Natural killer cell (primary cell): Measurements from ENCODE around the gene IL1RAPL1. TPM values are rescaled to one million over a fixed set of nuclear protein-coding genes. Genes with fewer than 3 reads are reported as not detected.

ENCODE experiments used
- ATAC-seq, 3 donors: fragments of 150-1000 bp in 2 of 3; fragments of 200-7000 bp in 1 of 3; cut with Tn5 transposase; 1 replicate in 1 of 3; 2 replicates in 2 of 3; pipeline ENCODE4 v1.10.0; 2021; ENCODE audit warnings: mild to moderate bottlenecking in 2 of 3, moderate library complexity in 2 of 3
- DNase-seq, 2 donors: peaks; one replicate each; pipeline versions ENCODE4 v3.0.0 to v3.0.0-alpha.2; 2013 to 2021; ENCODE audit warnings: mixed read lengths in 1 of 2
- H3K27ac ChIP-seq: one replicate; pipeline ENCODE4 v1.5.1; 2013; ENCODE audit warnings: mild to moderate bottlenecking, low read length
- H3K27me3 ChIP-seq: one replicate; pipeline ENCODE4 v1.6.1; 2013; ENCODE audit warnings: low read length; ENCODE audit not compliant: control insufficient read depth, insufficient read depth
- H3K36me3 ChIP-seq: one replicate; pipeline ENCODE4 v1.6.1; 2013; ENCODE audit warnings: low read length; ENCODE audit not compliant: control insufficient read depth, insufficient read depth
- H3K4me1 ChIP-seq: one replicate; pipeline ENCODE4 v1.6.1; 2013; ENCODE audit warnings: low read length; ENCODE audit not compliant: control insufficient read depth, insufficient read depth
- H3K4me3 ChIP-seq: one replicate; pipeline ENCODE4 v1.5.1; 2013; ENCODE audit warnings: low read length
- H3K9me3 ChIP-seq: one replicate; pipeline ENCODE4 v1.6.1; 2013; ENCODE audit warnings: low read length; ENCODE audit not compliant: control insufficient read depth, insufficient read depth
- H3K27ac Mint-ChIP-seq, 2 donors: one replicate each; pipeline ENCODE4 v1.8.0; 2022; ENCODE audit warnings: mild to moderate bottlenecking in 2 of 2, mixed read lengths in 2 of 2, moderate library complexity in 1 of 2
- H3K27me3 Mint-ChIP-seq, 2 donors: one replicate each; pipeline ENCODE4 v1.8.0; 2022; ENCODE audit warnings: low read depth in 2 of 2, mixed read lengths in 2 of 2
- H3K36me3 Mint-ChIP-seq: one replicate; pipeline ENCODE4 v1.8.0; 2022; ENCODE audit warnings: mixed read lengths
- H3K4me1 Mint-ChIP-seq, 2 donors: one replicate each; pipeline ENCODE4 v1.8.0; 2022; ENCODE audit warnings: mixed read lengths in 2 of 2
- H3K4me3 Mint-ChIP-seq: one replicate; pipeline ENCODE4 v1.8.0; 2022; ENCODE audit warnings: mild to moderate bottlenecking, moderate library complexity, mixed read lengths
- H3K9me3 Mint-ChIP-seq, 2 donors: one replicate each; pipeline ENCODE4 v1.8.0; 2022; ENCODE audit warnings: mixed read lengths in 2 of 2
- CTCF ChIP-seq: fragments of 200-600 bp; IDR thresholded peaks from one replicate; pipeline ENCODE4 v1.8.0; 2022; ENCODE audit warnings: antibody characterized with exemption
- WGBS: methylation state at CpG from one replicate; pipeline ENCODE4 v1.1.7; 2013; ENCODE audit warnings: missing lambda C conversion rate; ENCODE audit not compliant: insufficient coverage; 5-methylcytosine and 5-hydroxymethylcytosine counted together
- intact Hi-C: fragments of 100-400 bp; cut with micrococcal nuclease; formaldehyde crosslinking; loops from one replicate; pipeline ENCODE4 v1.14.2; 2022
- total RNA-seq, 4 donors: library from RNA; stranded (reverse); fragments of 120-200 nt in 1 of 4; gene quantifications; one replicate each; pipeline versions ENCODE4 v1.2.3 to v1.2.4, GENCODE V29; 2013 to 2022

Gene IL1RAPL1
- total RNA-seq, 3 donors from 2014 or later (not counting 1 experiment from before 2014, with no cell fraction given) = not detected

GRCh38 chrX:28638775-28639174 is 51.5 kb downstream of the IL1RAPL1 start:
- no CpG with 5 or more reads among the region's 3 CpGs for WGBS

GRCh38 chrX:28639451-28639850 is 52.2 kb downstream of the IL1RAPL1 start:
- H3K4me3 Mint-ChIP-seq = no peak overlapping the region
- 56% methylated on average over 2 of the region's 2 CpGs for WGBS
- ATAC-seq = no peak
- H3K4me1 ChIP-seq = no peaks in the 10 kb centered on the region
- no peak for TF ChIP-seq CTCF
- H3K36me3 ChIP-seq = no peaks in the 10 kb centered on the region
- no peak overlapping the region for H3K27ac Mint-ChIP-seq
- intact Hi-C loops = no loop called here
- DNase-seq = no peak
- no peaks in the 10 kb centered on the region for H3K27me3 Mint-ChIP-seq
- H3K27ac ChIP-seq = no peak overlapping the region
- no peaks in the 10 kb centered on the region for H3K27me3 ChIP-seq
- H3K9me3 Mint-ChIP-seq = peaks cover 2 to 5% of the 10 kb centered on the region in 2 donors
- H3K4me1 Mint-ChIP-seq = no peaks in the 10 kb centered on the region
- H3K36me3 Mint-ChIP-seq = no peaks in the 10 kb centered on the region
- no peaks in the 10 kb centered on the region for H3K9me3 ChIP-seq
- H3K4me3 ChIP-seq = no peak overlapping the region

More at GRCh38 chrX:28638775-28639174, 51.5 kb downstream of the IL1RAPL1 start:
- Mint-ChIP-seq H3K9me3 (peaks cover 2 to 5% of the 10 kb centered on the region in 2 donors), H3K4me3 (no peak overlapping the region), H3K27me3 (no peaks in the 10 kb centered on the region), H3K4me1 (no peaks in the 10 kb centered on the region), H3K27ac (no peak overlapping the region), H3K36me3 (no peaks in the 10 kb centered on the region)
- Histone ChIP-seq H3K27ac (no peak overlapping the region), H3K36me3 (no peaks in the 10 kb centered on the region), H3K27me3 (no peaks in the 10 kb centered on the region), H3K4me1 (no peaks in the 10 kb centered on the region), H3K4me3 (no peak overlapping the region), H3K9me3 (no peaks in the 10 kb centered on the region)
- no peak for TF ChIP-seq CTCF
- DNase-seq (no peak), ATAC-seq (no peak)
- intact Hi-C loops = no loop called here

GRCh38 chrX:28649541-28649940 is 62.3 kb downstream of the IL1RAPL1 start:
- no peak for DNase-seq
- Mint-ChIP-seq H3K27me3 (no peaks in the 10 kb centered on the region), H3K9me3 (peaks cover 2 to 12% of the 10 kb centered on the region in 2 donors), H3K4me1 (no peaks in the 10 kb centered on the region), H3K4me3 (no peak overlapping the region), H3K36me3 (no peaks in the 10 kb centered on the region), H3K27ac (no peak overlapping the region)
- no peaks in the 10 kb centered on the region for H3K36me3 ChIP-seq
- no peak overlapping the region for H3K4me3 ChIP-seq
- 81% methylated on average over 2 of the region's 3 CpGs for WGBS
- H3K27ac ChIP-seq = no peak overlapping the region
- no peak for TF ChIP-seq CTCF
- H3K9me3 ChIP-seq = no peaks in the 10 kb centered on the region
- intact Hi-C loops = no loop called here
- H3K4me1 ChIP-seq = no peaks in the 10 kb centered on the region
- no peak for ATAC-seq
- H3K27me3 ChIP-seq = no peaks in the 10 kb centered on the region

GRCh38 chrX:28651186-28651585 is 63.9 kb downstream of the IL1RAPL1 start:
- no peaks in the 10 kb centered on the region for H3K36me3 ChIP-seq
- H3K9me3 Mint-ChIP-seq = peaks cover 0 to 11% of the 10 kb centered on the region in 2 donors
- no peak for DNase-seq
- no peaks in the 10 kb centered on the region for H3K4me1 Mint-ChIP-seq
- no peak overlapping the region for H3K27ac Mint-ChIP-seq
- H3K27ac ChIP-seq = no peak overlapping the region
- no peaks in the 10 kb centered on the region for H3K9me3 ChIP-seq
- no peaks in the 10 kb centered on the region for H3K36me3 Mint-ChIP-seq
- TF ChIP-seq CTCF = no peak
- no peaks in the 10 kb centered on the region for H3K4me1 ChIP-seq
- intact Hi-C loops = no loop called here
- H3K4me3 Mint-ChIP-seq = no peak overlapping the region
- WGBS = no CpG with 5 or more reads among the region's 1 CpG
- no peaks in the 10 kb centered on the region for H3K27me3 ChIP-seq
- no peak for ATAC-seq
- no peak overlapping the region for H3K4me3 ChIP-seq
- H3K27me3 Mint-ChIP-seq = no peaks in the 10 kb centered on the region
